HL-60 (cell line): ENCODE measurements around the gene EIF1AD.

ENCODE experiments used
- DNase-seq, 2 experiments: peaks; one replicate each; pipeline ENCODE4 v3.0.0-alpha.2; 2010 to 2020; ENCODE audit warnings: low read depth in 1 of 2, low spot score in 1 of 2
- H3K27ac ChIP-seq: fragments of 250-450 bp; sonication (Bioruptor Pico); replicated peaks from 2 replicates; pipeline ENCODE4 v1.5.1; 2020; ENCODE audit warnings: mild to moderate bottlenecking, moderate library complexity
- H3K27me3 ChIP-seq: fragments of 250-450 bp; sonication (Bioruptor Pico); 2 replicates; pipeline ENCODE4 v1.5.1; 2021; ENCODE audit warnings: mild to moderate bottlenecking, moderate library complexity; ENCODE audit not compliant: insufficient read depth, poor library complexity, severe bottlenecking
- H3K4me3 ChIP-seq: replicated peaks from 2 replicates; pipeline ENCODE4 v1.5.1; 2011; ENCODE audit warnings: mild to moderate bottlenecking, control low read depth, low read length; ENCODE audit not compliant: insufficient read depth
- GABPA ChIP-seq: IDR thresholded peaks from 2 replicates; pipeline ENCODE4 v1.6.1; 2012; ENCODE audit warnings: low read depth
- POLR2AphosphoS5 ChIP-seq: IDR thresholded peaks from 2 replicates; pipeline ENCODE4 v1.6.1; 2012; ENCODE audit warnings: low read depth
- SPI1 ChIP-seq: IDR thresholded peaks from 2 replicates; pipeline ENCODE4 v1.6.1; 2012; ENCODE audit warnings: low read depth, mild to moderate bottlenecking, borderline replicate concordance
- TF ChIP-seq, protein P1 (sequence below): IDR thresholded peaks from 2 replicates; pipeline ENCODE4 v1.6.1; 2012; ENCODE audit warnings: low read depth; ENCODE audit not compliant: insufficient replicate concordance
- TF ChIP-seq, protein P2 (sequence below): IDR thresholded peaks from one replicate; pipeline ENCODE4 v1.5.1; 2011; ENCODE audit warnings: low read length, control low read depth, inconsistent platforms; ENCODE audit not compliant: insufficient read depth

The EIF1AD gene

DNA sequence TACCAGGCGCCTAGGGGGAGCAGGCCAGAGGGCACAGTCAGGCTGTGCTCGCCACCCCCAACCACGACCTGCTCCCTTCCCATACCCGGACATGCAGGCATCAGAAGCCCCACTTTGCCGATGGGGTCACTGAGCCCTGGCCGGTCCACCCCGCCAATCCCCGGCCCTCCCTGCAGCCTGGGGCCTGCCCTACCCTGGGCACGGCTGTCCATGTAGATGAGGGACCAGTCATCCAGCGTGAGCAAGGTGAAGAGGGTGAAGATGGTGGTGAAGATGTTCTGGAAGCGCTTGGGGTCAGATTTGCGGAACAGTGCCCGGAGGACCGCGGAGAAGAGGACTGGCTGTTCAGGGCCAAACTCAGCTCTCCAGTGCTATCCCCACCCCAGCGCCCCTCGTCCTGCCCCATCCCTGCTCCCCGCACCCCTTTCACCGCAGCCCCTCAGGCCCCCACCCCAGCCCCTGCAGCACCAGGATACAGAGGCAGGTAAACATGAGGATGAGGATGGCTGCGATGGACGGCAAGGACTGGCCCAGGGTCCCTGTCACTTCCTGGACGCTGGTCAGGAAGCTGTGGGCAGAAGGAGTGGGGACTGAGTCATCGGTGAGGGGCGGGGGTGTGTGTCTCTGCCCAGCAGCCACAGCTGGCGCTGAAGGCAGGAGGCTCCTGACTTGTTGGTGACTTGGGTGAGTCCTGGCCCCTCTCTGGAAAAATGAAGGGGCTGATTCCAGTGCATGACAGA lies 18.8 kb upstream of the EIF1AD start:
- no peak overlapping the region for H3K27ac ChIP-seq
- peak in 1 of 2 experiments; percentile 67 for DNase-seq
- no peak overlapping the region for H3K4me3 ChIP-seq
- H3K27me3 ChIP-seq, result peaks cover 5% of the 10 kb centered on the region
- no peak for TF ChIP-seq POLR2AphosphoS5
- no peak for TF ChIP-seq SPI1
- TF ChIP-seq, protein P1, sequence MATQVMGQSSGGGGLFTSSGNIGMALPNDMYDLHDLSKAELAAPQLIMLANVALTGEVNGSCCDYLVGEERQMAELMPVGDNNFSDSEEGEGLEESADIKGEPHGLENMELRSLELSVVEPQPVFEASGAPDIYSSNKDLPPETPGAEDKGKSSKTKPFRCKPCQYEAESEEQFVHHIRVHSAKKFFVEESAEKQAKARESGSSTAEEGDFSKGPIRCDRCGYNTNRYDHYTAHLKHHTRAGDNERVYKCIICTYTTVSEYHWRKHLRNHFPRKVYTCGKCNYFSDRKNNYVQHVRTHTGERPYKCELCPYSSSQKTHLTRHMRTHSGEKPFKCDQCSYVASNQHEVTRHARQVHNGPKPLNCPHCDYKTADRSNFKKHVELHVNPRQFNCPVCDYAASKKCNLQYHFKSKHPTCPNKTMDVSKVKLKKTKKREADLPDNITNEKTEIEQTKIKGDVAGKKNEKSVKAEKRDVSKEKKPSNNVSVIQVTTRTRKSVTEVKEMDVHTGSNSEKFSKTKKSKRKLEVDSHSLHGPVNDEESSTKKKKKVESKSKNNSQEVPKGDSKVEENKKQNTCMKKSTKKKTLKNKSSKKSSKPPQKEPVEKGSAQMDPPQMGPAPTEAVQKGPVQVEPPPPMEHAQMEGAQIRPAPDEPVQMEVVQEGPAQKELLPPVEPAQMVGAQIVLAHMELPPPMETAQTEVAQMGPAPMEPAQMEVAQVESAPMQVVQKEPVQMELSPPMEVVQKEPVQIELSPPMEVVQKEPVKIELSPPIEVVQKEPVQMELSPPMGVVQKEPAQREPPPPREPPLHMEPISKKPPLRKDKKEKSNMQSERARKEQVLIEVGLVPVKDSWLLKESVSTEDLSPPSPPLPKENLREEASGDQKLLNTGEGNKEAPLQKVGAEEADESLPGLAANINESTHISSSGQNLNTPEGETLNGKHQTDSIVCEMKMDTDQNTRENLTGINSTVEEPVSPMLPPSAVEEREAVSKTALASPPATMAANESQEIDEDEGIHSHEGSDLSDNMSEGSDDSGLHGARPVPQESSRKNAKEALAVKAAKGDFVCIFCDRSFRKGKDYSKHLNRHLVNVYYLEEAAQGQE, result no peak
- TF ChIP-seq GABPA, result no peak
- TF ChIP-seq, protein P2, sequence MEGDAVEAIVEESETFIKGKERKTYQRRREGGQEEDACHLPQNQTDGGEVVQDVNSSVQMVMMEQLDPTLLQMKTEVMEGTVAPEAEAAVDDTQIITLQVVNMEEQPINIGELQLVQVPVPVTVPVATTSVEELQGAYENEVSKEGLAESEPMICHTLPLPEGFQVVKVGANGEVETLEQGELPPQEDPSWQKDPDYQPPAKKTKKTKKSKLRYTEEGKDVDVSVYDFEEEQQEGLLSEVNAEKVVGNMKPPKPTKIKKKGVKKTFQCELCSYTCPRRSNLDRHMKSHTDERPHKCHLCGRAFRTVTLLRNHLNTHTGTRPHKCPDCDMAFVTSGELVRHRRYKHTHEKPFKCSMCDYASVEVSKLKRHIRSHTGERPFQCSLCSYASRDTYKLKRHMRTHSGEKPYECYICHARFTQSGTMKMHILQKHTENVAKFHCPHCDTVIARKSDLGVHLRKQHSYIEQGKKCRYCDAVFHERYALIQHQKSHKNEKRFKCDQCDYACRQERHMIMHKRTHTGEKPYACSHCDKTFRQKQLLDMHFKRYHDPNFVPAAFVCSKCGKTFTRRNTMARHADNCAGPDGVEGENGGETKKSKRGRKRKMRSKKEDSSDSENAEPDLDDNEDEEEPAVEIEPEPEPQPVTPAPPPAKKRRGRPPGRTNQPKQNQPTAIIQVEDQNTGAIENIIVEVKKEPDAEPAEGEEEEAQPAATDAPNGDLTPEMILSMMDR, result no peak

DNA sequence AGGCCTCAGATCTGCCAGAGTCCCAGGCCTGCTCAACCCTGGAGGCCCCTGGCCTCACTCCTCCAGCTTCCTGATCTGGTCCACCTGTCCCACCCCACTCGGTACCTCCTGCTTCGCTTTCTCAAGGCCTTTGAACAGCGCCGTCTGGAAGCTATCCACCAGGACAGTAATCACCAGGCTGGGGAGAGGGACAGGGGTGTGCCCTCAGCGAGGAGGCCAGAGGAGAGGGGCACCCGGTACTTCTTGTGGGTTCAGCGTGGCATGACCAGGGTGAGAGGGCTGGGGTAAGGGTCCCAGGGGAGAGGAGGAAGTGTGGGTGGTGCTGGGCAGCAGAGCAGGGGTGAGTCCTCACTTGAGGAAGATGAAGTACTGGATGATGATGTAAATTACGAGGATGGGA lies 18.3 kb upstream of the EIF1AD start:
- DNase-seq, result no peak
- TF ChIP-seq POLR2AphosphoS5 (no peak), GABPA (no peak), SPI1 (no peak)
- TF ChIP-seq, protein P1, result no peak
- TF ChIP-seq, protein P2, result no peak
- no peak overlapping the region for H3K4me3 ChIP-seq
- H3K27me3 ChIP-seq, result peaks cover 5% of the 10 kb centered on the region
- no peak overlapping the region for H3K27ac ChIP-seq

DNA sequence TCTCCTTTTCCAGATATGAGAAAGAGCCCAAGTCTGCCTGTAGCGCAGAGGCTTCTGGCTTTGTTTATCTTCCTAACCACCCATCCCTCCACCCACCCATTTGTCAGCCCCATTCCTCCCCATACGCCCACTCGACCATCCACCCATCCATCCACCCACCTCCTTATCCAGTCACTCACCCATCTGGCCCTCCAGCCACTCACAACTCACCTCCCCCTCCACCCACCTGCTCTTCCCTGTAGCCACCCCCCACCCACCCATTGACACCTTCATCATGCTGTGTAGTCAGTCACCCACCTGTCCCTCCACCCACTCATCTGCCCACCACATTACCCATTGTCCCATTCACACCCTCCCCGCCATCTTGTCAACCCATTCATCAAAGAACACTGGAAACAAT lies 15.4 kb upstream of the EIF1AD start:
- H3K4me3 ChIP-seq, result no peak overlapping the region
- no peak overlapping the region for H3K27ac ChIP-seq
- H3K27me3 ChIP-seq, result peaks cover under 1% of the 10 kb centered on the region
- DNase-seq, result no peak
- TF ChIP-seq SPI1 (no peak), GABPA (no peak), POLR2AphosphoS5 (no peak)
- TF ChIP-seq, protein P2, result no peak
- TF ChIP-seq, protein P1, result no peak
